ENCODE measurements around the gene SLC28A1.

The SLC28A1 gene, protein sequence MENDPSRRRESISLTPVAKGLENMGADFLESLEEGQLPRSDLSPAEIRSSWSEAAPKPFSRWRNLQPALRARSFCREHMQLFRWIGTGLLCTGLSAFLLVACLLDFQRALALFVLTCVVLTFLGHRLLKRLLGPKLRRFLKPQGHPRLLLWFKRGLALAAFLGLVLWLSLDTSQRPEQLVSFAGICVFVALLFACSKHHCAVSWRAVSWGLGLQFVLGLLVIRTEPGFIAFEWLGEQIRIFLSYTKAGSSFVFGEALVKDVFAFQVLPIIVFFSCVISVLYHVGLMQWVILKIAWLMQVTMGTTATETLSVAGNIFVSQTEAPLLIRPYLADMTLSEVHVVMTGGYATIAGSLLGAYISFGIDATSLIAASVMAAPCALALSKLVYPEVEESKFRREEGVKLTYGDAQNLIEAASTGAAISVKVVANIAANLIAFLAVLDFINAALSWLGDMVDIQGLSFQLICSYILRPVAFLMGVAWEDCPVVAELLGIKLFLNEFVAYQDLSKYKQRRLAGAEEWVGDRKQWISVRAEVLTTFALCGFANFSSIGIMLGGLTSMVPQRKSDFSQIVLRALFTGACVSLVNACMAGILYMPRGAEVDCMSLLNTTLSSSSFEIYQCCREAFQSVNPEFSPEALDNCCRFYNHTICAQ

DNA sequence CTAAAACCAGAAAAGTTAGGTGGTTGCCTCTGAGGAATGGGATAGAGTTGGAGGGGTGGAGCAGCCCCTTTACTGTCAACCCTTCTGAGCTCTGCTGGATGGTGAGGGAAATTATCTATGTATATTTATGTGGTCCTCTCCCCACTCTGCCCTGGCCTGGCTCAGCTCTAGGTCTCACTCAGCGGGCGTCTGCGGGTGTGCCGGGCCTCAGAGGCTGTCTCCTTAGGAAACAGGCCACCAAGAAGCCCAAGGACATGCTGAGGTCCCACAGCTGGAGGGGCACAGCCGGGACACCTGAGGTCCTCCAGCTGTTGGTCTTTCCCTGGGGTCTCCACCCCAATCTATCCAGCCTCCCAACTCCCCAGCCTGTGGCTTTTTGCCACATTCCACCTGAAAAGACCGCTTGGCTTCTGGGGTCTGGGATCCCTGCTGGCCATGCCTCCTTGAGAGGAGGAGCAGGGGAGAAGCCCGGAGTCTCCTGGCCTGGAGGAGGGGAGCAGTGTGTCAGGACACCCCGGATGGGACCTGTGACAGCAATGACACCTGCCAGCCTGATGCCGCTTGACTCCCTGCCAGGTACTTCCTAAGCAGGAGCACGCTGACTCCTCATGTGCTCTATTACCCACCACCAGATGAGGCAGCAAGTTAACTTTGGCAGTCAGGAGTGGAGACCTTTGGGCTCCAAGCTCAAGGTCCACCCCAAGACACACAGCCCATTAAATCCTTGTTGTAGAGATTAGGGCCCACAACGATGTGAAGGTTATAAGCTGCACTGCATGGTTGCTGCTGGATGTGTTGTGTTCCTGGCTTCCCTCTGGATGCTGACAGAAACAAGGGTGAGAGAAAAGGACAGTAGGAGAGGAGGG is at the start of gene SLC28A1:
TSS of gene SLC28A1 (plus strand) at position 747 of the 866 bp plus-strand sequence. CDS start 3,099 bp downstream, outside the sequence.
- DNase-seq (ENCODE audit: low read depth) = no peak
- TF ChIP-seq, protein P1, sequence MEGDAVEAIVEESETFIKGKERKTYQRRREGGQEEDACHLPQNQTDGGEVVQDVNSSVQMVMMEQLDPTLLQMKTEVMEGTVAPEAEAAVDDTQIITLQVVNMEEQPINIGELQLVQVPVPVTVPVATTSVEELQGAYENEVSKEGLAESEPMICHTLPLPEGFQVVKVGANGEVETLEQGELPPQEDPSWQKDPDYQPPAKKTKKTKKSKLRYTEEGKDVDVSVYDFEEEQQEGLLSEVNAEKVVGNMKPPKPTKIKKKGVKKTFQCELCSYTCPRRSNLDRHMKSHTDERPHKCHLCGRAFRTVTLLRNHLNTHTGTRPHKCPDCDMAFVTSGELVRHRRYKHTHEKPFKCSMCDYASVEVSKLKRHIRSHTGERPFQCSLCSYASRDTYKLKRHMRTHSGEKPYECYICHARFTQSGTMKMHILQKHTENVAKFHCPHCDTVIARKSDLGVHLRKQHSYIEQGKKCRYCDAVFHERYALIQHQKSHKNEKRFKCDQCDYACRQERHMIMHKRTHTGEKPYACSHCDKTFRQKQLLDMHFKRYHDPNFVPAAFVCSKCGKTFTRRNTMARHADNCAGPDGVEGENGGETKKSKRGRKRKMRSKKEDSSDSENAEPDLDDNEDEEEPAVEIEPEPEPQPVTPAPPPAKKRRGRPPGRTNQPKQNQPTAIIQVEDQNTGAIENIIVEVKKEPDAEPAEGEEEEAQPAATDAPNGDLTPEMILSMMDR (IDR thresholded peaks at IDR 0.05; ENCODE audit: control insufficient read depth, extremely low read depth, insufficient read depth) = no peak
- no peak within 1 kb of the TSS for H3K4me3 ChIP-seq (ENCODE audit: low read depth, low read length)

DNA sequence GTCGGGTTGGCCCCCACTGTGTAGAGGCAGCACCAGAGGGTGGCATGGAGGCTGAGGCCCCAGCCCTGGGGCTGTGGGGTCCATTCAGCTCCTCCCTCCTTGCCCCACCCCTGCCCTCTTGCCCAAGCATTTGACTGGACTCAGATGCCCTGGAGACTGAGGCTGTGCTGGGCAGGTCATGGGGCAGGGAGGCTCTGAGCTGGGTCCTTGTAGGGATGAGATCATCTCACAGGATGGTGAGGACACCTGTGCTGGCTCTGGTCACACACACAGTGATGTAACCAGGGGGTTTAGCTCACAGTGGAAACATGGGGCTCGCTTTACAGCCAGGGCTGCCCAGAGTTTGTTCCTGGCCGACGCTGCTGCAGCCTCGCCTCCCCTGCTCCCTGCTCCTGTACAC is 49.5 kb upstream of the SLC28A1 start:
- DNase-seq (ENCODE audit: low read depth) = no peak
- no peak overlapping the region for H3K4me3 ChIP-seq (ENCODE audit: low read depth, low read length)

DNA sequence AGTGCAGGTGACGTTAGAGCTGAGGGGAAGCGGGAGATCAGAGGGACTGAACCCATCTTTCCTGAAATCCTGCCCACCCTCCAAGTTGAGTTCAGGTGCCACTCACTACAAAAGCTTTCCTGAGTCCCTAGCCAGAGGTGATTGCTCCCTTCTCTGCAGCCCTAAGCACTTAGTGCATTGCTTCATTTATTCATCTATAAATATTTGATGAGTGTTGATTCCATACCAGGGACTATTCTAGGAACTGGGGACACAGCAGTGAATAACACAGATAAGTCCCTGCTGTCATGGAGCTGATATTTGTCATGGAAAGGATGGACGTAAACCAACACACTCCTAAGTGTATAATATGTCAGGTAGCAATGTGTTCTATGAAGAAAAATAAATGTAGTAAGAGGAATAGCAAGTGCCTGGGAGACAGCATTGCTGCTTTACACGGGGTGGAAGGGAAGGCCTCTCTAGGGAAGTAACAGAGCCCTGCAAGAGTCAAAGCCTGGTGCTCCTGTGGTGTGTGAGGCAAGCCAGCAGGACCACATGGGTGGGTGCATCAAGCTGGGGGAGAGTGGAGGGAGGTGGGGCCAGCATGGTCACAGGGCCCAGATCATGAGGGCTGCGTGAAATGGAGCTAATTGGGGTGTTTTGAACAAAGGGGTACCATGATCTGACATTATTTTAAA is 48.7 kb upstream of the SLC28A1 start:
- TF ChIP-seq, protein P1 (IDR thresholded peaks at IDR 0.05; ENCODE audit: control insufficient read depth, extremely low read depth, insufficient read depth) = no peak
- no peak overlapping the region for H3K4me3 ChIP-seq (ENCODE audit: low read depth, low read length)
- no peak for DNase-seq (ENCODE audit: low read depth)

More for the DNA sequence above, 49.5 kb upstream of the SLC28A1 start:
- TF ChIP-seq, protein P1 (IDR thresholded peaks at IDR 0.05; ENCODE audit: control insufficient read depth, extremely low read depth, insufficient read depth) = no peak

DNA sequence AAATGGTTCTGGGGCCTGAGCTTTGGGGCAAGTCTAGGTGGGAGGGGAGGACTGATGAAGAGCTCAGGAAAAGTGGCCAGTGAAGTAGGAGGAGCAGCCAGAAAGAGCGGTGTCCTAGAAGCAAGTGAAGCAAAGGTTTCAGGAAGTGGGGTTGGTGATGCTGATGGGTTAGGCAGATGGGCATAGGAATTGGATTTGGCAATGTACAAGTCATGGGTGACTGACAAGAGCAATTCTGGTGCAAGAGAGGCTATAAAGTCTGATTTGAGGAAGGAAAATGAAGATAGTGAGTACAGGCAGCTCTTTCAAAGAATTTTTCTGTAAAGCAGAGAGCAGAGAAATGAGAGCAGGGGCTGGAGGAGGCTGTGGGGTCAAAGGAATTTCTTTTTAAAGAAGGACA is 47.6 kb upstream of the SLC28A1 start:
- no peak for DNase-seq (ENCODE audit: low read depth)
- TF ChIP-seq, protein P1 (IDR thresholded peaks at IDR 0.05; ENCODE audit: control insufficient read depth, extremely low read depth, insufficient read depth) = no peak
- no peak overlapping the region for H3K4me3 ChIP-seq (ENCODE audit: low read depth, low read length)

DNA sequence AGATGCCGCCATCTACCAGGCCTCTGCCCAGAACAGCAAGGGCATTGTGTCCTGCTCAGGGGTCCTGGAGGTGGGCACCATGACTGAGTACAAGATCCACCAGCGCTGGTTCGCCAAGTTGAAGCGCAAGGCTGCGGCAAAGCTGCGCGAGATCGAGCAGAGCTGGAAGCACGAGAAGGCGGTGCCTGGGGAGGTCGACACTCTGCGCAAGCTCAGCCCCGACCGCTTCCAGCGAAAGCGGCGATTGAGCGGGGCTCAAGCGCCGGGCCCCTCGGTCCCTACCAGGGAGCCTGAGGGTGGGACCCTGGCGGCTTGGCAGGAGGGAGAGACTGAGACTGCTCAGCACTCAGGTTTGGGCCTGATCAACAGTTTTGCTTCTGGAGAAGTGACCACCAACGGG is 44.7 kb upstream of the SLC28A1 start:
- TF ChIP-seq, protein P1 (IDR thresholded peaks at IDR 0.05; ENCODE audit: control insufficient read depth, extremely low read depth, insufficient read depth) = no peak
- H3K4me3 ChIP-seq (ENCODE audit: low read depth, low read length) = no peak overlapping the region
- DNase-seq (ENCODE audit: low read depth) = no peak

DNA sequence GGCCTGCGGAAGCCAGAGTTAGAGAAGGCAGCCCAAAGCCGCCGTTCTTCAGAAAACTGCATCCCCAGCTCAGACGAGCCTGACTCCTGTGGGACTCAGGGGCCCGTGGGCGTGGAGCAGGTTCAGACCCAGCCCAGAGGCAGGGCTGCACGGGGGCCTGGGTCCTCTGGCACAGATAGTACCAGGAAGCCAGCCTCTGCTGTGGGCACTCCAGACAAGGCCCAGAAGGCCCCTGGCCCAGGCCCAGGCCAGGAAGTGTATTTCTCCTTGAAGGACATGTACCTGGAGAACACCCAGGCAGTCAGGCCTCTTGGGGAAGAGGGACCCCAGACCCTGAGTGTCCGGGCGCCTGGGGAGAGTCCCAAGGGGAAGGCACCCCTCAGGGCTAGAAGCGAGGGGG is 44.2 kb upstream of the SLC28A1 start:
- TF ChIP-seq, protein P1 (IDR thresholded peaks at IDR 0.05; ENCODE audit: control insufficient read depth, extremely low read depth, insufficient read depth) = no peak
- DNase-seq (ENCODE audit: low read depth) = no peak
- no peak overlapping the region for H3K4me3 ChIP-seq (ENCODE audit: low read depth, low read length)
